AG09309 (cell line): Measurements from ENCODE around the gene GRIK4.
A peak's percentile ranks its signal among the peaks of the same experiment; 100 is the strongest.

ENCODE experiments used
- DNase-seq: peaks from one replicate; pipeline ENCODE4 v3.0.0-alpha.2; 2010; ENCODE audit warnings: low read depth
- H3K4me3 ChIP-seq: 2 replicates; pipeline ENCODE4 v1.5.1; 2011; ENCODE audit warnings: mild to moderate bottlenecking, low read depth, low read length, moderate library complexity; ENCODE audit not compliant: control insufficient read depth
- TF ChIP-seq, protein P1 (sequence below): IDR thresholded peaks from 2 replicates; pipeline ENCODE4 v1.5.1; 2011; ENCODE audit warnings: mild to moderate bottlenecking, low read depth, low read length, inconsistent platforms; ENCODE audit not compliant: insufficient read depth, control insufficient read depth; ENCODE audit errors: missing control alignments

Gene GRIK4

DNA sequence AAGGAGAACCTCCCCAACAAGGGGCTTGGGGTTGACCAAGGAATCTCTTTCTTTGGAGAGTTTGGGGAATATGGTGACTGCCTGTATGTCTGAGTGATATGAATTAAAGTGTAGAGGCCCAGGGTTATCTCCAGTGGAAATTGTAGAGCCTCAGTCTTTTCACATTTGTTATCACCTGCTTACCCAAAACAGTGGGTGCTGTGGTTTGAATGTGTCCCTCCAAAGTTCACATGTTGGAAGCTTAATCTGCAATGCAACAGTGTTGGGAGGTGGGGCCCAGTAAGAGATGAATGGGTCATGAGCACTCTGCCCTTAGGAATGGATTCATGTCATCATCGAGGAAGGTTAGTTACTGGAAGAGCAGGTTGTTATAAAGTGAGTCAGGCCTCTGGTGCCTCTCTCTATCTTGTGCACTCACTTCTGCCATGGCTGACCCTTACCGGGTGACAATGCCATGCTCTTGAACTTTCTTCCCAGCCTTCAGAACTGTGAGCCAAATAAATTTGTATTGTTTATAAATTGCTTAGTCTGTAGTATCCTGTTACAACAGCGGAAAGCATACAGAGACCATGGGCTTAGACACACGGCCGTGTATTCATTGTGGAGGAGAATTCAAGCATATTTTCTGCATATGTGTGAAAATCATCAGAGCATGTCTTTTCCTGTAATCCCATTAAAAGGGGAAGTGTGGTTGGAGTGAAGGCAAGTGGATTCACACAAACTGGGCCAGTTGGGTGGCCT lies 398.3 kb downstream of the GRIK4 start:
- no peak overlapping the region for H3K4me3 ChIP-seq
- TF ChIP-seq, protein P1, sequence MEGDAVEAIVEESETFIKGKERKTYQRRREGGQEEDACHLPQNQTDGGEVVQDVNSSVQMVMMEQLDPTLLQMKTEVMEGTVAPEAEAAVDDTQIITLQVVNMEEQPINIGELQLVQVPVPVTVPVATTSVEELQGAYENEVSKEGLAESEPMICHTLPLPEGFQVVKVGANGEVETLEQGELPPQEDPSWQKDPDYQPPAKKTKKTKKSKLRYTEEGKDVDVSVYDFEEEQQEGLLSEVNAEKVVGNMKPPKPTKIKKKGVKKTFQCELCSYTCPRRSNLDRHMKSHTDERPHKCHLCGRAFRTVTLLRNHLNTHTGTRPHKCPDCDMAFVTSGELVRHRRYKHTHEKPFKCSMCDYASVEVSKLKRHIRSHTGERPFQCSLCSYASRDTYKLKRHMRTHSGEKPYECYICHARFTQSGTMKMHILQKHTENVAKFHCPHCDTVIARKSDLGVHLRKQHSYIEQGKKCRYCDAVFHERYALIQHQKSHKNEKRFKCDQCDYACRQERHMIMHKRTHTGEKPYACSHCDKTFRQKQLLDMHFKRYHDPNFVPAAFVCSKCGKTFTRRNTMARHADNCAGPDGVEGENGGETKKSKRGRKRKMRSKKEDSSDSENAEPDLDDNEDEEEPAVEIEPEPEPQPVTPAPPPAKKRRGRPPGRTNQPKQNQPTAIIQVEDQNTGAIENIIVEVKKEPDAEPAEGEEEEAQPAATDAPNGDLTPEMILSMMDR = no peak
- no peak for DNase-seq

- no peak for DNase-seq
These were observed 400.4 kb downstream of the GRIK4 start for GRCh38 chr11:120911943-120912342.

GRCh38 chr11:120912504-120912903 lies 401.0 kb downstream of the GRIK4 start:
- TF ChIP-seq, protein P1 = peak; percentile 50
- peak; percentile 20 for DNase-seq
- H3K4me3 ChIP-seq = no peak overlapping the region

More at GRCh38 chr11:120911943-120912342, 400.4 kb downstream of the GRIK4 start:
- H3K4me3 ChIP-seq = no peak overlapping the region
- TF ChIP-seq, protein P1 = no peak

- no peak for DNase-seq
- no peak overlapping the region for H3K4me3 ChIP-seq
- TF ChIP-seq, protein P1 = no peak
These were observed 401.4 kb downstream of the GRIK4 start for GRCh38 chr11:120912915-120913314.

- TF ChIP-seq, protein P1 = no peak
- no peak for DNase-seq
- H3K4me3 ChIP-seq = no peak overlapping the region
These were observed 402.5 kb downstream of the GRIK4 start for GRCh38 chr11:120914021-120914420.

DNA sequence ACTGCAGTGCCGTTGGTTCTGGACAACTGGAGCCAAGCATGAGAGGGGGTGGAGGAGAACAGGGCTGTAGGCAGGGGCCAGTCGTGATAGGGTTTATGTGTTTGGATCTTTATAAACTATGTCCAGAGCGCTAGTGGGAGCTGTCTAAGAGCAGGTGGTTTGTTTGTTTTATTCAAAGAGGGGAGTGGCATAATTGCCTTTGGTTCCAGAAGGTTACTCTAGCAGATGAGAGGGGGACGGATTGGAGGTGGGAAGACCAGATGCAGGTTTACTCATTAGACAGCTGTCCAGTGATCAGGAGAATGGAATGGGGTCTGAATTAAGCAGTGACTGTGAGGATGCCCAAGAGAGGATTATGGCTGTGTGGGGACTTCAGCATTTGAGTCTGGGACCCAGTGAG lies 403.1 kb downstream of the GRIK4 start:
- TF ChIP-seq, protein P1 = no peak

More for the DNA sequence above, 403.1 kb downstream of the GRIK4 start:
- no peak overlapping the region for H3K4me3 ChIP-seq
- no peak for DNase-seq
